Right kidney (tissue), 1 donor: ENCODE results near the gene GPANK1.

Experiments
- DNase-seq: peaks from one replicate; pipeline ENCODE4 v3.0.0-alpha.2; 2016

Gene GPANK1

DNA sequence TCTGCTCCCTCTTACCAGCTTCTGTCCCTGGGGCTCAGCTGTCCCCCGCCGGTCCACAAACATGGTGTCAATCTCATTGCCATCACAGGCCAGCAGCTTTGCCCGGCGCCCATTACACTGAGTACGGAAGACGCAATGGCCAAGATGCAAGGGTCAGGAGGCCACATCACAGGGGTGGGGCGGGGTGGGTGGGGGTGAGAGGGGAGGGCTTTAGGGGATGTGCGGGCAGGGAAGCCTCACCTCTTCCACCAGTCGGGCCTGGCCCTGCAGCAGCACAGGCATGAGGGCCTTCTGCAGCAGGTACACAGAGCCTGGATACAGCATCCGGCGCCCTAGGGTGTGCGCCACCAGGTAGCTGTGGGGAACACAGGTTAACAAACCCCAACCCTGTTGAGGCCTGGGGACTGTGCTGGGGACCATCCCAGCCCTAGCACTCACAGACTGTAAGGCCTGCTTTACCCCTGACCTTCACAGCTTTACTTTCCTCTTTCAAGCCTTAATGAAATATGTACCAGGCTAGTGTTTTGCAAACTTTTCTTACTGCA, 26.8 kb upstream of the GPANK1 start:
- DNase-seq = no peak

GRCh38 chr6:31691078-31691463, 26.3 kb upstream of the GPANK1 start:
- DNase-seq = no peak

DNA sequence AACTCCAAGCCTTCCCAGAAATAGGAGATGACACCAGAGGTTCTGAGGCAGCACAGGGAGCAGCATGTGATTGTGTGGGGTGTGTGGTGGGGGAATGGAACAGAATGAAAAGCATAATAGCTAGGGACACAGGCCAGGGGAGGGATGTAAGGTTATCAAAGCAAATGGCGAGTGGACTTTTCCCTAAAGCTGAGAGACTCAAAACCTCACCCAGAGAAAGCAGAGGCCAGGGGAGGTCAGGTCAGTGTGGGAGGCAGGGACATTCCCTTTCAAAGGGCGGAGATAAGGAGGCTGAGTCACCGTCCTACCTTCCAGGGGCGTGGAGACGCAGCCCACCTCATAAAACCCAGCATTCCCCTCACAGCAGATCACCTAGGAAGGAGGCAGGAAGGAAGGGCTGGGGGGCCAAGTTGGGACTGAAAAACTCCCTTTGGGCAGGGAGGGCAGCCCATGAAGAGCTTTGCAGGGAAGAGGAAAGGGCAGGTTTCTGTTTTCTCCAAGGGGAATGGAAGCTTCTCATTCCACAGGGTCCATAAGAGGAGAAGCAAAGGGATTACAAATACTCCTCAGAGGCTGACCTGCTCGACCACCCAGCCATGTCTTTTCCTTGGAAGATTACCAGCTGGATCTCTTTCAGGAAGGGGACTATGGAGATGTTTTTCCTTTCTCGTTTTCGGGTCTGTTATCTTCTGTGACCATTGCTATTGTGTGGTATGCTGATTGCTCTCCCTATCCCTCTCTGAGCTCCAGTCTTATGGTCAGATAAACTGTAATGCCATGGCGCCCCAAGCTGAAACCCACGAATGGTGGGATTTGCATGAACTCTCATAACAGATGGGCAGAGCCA, 25.7 kb upstream of the GPANK1 start:
- DNase-seq = no peak

- no peak for DNase-seq
These were observed 24.7 kb upstream of the GPANK1 start for GRCh38 chr6:31689249-31690110.

GRCh38 chr6:31687860-31688693, 23.3 kb upstream of the GPANK1 start:
- DNase-seq = no peak

GRCh38 chr6:31687321-31687720, 22.5 kb upstream of the GPANK1 start:
- DNase-seq = no peak

- DNase-seq = no peak
These were observed 21.7 kb upstream of the GPANK1 start for GRCh38 chr6:31686483-31686882.

DNA sequence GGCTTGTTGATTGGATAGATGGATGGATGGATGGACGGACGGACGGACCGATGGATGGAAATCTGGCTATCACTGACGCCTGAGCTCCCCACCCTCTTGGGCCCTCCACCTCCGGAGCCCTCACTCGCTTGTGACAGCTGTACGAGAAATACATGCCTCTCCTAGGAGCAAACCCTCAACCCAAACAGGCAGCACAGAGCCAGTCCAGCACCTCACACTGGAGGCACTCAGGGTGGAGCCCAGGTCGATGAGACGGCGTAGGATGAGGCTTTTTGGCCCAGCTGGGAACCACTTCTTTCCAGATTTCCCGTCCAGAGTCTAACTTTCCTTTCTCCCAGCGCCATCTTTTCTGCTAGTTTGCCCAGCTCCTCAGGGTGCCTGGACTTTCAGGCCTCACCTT, 18.8 kb upstream of the GPANK1 start:
- no peak for DNase-seq

GRCh38 chr6:31681135-31681671, 16.4 kb upstream of the GPANK1 start:
- DNase-seq = peak; percentile 85

- DNase-seq = peak; percentile 72
These were observed 15.7 kb upstream of the GPANK1 start, which contains the start of gene LY6G5C for GRCh38 chr6:31680226-31681134. Gene LY6G5C (minus strand): TSS chr6:31681067. CDS start chr6:31680373, 694 bp downstream.

- DNase-seq = no peak
These were observed 13.2 kb upstream of the GPANK1 start for GRCh38 chr6:31677955-31678354.

DNA sequence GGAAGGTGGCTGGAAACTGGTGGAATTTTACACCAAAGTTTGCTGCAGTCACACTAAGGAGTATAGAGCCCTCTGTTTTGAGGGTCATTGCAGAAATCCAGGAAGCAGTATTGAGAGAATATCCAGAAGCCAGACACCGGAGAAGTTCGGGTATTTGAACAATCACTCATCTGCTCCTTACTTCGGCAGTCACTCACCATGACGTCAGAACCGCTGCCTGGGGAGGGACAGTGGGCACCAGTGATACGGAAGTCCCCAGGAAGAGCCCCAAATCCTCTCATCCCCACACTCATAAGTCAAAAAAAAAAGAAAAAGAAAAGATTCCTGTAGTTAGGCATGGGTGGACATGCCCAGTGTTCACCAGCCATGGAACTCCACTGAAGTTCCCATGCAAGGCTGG, 12.1 kb upstream of the GPANK1 start:
- no peak for DNase-seq

DNA sequence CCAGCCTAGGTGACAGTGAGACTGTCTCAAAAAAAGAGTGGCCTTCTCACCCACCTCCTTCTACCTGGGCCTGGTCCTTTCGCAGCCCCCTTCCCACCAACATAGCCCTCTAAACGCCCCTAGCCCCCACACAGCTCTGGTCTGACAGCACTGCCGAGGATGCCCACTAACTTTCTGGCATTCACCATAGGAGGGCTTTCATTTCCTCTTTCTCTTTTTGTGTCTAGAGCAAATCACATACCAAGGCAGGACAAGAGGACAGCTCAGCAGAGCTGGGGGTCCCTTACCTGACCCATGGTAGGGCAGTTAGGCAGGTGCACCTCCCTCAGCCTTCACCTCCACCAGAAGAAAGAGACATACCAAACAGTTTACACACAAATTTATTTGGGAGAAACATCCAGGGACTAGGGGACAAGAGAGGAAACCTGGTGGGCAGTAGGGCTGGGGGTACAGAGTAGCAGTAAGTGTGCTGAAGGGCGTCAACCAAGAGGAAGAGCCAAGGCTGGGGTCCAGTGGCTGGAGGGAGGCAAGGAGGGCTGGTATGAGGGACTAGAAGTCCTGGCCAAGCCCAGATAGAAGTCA, 11.6 kb upstream of the GPANK1 start:
- no peak for DNase-seq

GRCh38 chr6:31669676-31670075, 4.9 kb upstream of the GPANK1 start, which contains the start of gene LY6G5B:
Gene LY6G5B (plus strand): TSS chr6:31669976. CDS start chr6:31670951, 975 bp downstream.
- DNase-seq = no peak

GRCh38 chr6:31666337-31666965, 1.7 kb upstream of the GPANK1 start:
- peak; percentile 14 for DNase-seq

DNA sequence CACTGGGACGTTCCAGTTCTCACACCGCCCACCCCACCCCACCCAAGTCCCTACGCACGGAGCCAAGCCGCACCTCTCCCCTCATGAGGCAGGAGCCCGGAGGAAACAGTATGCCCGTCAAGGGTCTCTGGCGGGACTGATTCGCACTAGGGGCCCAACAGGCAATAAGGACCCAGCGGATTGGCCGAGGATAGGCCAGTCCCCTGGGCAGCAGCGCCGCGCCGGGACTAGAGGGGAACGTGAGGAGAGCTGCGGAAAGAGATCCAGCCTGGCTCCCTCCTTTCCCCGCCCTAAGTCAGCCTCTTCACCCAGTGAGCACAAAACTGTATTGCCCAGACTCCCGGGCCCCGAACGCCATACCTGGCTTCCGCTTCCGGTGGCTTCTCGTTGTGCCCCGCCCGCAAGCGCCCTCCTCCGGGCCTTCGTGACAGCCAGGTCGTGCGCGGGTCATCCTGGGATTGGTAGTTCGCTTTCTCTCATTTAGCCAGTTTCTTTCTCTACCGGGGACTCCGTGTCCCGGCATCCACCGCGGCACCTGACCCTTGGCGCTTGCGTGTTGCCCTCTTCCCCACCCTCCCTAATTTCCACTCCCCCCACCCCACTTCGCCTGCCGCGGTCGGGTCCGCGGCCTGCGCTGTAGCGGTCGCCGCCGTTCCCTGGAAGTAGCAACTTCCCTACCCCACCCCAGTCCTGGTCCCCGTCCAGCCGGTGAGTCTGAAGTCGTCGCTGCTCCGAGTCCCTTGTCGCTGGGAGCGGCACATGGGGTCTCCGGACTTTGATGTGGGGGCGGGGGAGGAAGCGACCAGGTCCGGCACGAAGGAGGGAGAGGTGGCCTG, 922 bp upstream of the GPANK1 start, which contains the start of gene CSNK2B:
TSS of gene CSNK2B (plus strand) at position 580 of the 836 bp plus-strand sequence. CDS start 752 bp downstream, outside the sequence.
- DNase-seq = peak; percentile 92

GRCh38 chr6:31663961-31664789, 622 bp downstream of the GPANK1 start:
- no peak for DNase-seq
